Measurements from ENCODE around the gene ADAMTS10. TPM values are rescaled to one million over a fixed set of nuclear protein-coding genes. Genes with fewer than 3 reads are reported as not detected.
"Not testable (repeated sequence)": the region's sequence is repeated elsewhere in the genome, so short reads cannot be mapped to it uniquely, and the experiment has no call there.

ADAMTS10 gene
- total RNA-seq, 1 donor from 2014 or later = 66.3 TPM

- Histone ChIP-seq H3K36me3 (no peaks in the 10 kb centered on the region), H3K27me3 (no peaks in the 10 kb centered on the region), H3K9me3 (no peaks in the 10 kb centered on the region), H3K4me1 (peaks cover 23% of the 10 kb centered on the region), H3K4me3 (no peak overlapping the region), H3K27ac (no peak overlapping the region)
- TF ChIP-seq POLR2AphosphoS5 (IDR thresholded peaks at IDR 0.05; ENCODE audit: insufficient read depth in 1 of 2, low read depth in 1 of 2) (no peak), CTCF (IDR thresholded peaks at IDR 0.05) (no peak), POLR2A (IDR thresholded peaks at IDR 0.05) (no peak)
- intact Hi-C loops (cut with DNase I) = loop anchor here (1.0 kb wide), 1 partner anchor 65 kb away; no protein-coding TSS in a partner anchor
- no peak for DNase-seq (ENCODE audit: extremely low spot score in 2 of 2)
Measured at GRCh38 chr19:8577741-8578140, 32.8 kb downstream of the ADAMTS10 start.

- Histone ChIP-seq H3K9me3 (no peaks in the 10 kb centered on the region), H3K4me1 (peaks cover 23% of the 10 kb centered on the region), H3K27ac (no peak within 1 kb of the TSS), H3K4me3 (peak within 1 kb of the TSS; percentile 24 to 35), H3K36me3 (no peaks in the 10 kb centered on the region), H3K27me3 (no peaks in the 10 kb centered on the region)
- DNase-seq (ENCODE audit: extremely low spot score in 2 of 2) = no peak
- intact Hi-C loops (cut with DNase I) = no loop called here
- TF ChIP-seq POLR2AphosphoS5 (IDR thresholded peaks at IDR 0.05; ENCODE audit: insufficient read depth in 1 of 2, low read depth in 1 of 2) = no peak
- no peak for TF ChIP-seq CTCF (IDR thresholded peaks at IDR 0.05)
- TF ChIP-seq POLR2A (IDR thresholded peaks at IDR 0.05) = no peak
Measured at GRCh38 chr19:8577247-8577646, 33.3 kb downstream of the ADAMTS10 start, which contains the start of gene MYO1F. MYO1F (minus strand) TSS chr19:8577442; CDS start chr19:8577309, 133 bp downstream.

- Histone ChIP-seq H3K4me3 (peak overlapping the region; percentile 24 to 35), H3K27ac (no peak overlapping the region), H3K4me1 (peaks cover 23% of the 10 kb centered on the region), H3K9me3 (no peaks in the 10 kb centered on the region), H3K36me3 (no peaks in the 10 kb centered on the region), H3K27me3 (no peaks in the 10 kb centered on the region)
- intact Hi-C loops (cut with DNase I) = no loop called here
- no peak for TF ChIP-seq CTCF (IDR thresholded peaks at IDR 0.05)
- no peak for TF ChIP-seq POLR2AphosphoS5 (IDR thresholded peaks at IDR 0.05; ENCODE audit: insufficient read depth in 1 of 2, low read depth in 1 of 2)
- TF ChIP-seq POLR2A (IDR thresholded peaks at IDR 0.05) = no peak
- DNase-seq (ENCODE audit: extremely low spot score in 2 of 2) = no peak
Measured at GRCh38 chr19:8576273-8576993, 34.1 kb downstream of the ADAMTS10 start.

GRCh38 chr19:8575467-8575997 is 35.0 kb downstream of the ADAMTS10 start:
- H3K27me3 ChIP-seq = no peaks in the 10 kb centered on the region
- H3K36me3 ChIP-seq = no peaks in the 10 kb centered on the region
- peak overlapping the region in 1 of 2 donors; percentile 35 for H3K4me3 ChIP-seq
- no peak for DNase-seq (ENCODE audit: extremely low spot score in 2 of 2)
- H3K27ac ChIP-seq = no peak overlapping the region
- TF ChIP-seq POLR2AphosphoS5 (IDR thresholded peaks at IDR 0.05; ENCODE audit: insufficient read depth in 1 of 2, low read depth in 1 of 2) (no peak), CTCF (IDR thresholded peaks at IDR 0.05) (no peak), POLR2A (IDR thresholded peaks at IDR 0.05) (no peak)
- H3K9me3 ChIP-seq = no peaks in the 10 kb centered on the region
- peaks cover 21% of the 10 kb centered on the region for H3K4me1 ChIP-seq
- intact Hi-C loops (cut with DNase I) = no loop called here

GRCh38 chr19:8574619-8574922 is 35.9 kb downstream of the ADAMTS10 start:
- H3K27me3 ChIP-seq; H3K4me3 ChIP-seq; DNase-seq (ENCODE audit: extremely low spot score in 2 of 2); H3K27ac ChIP-seq; intact Hi-C loops (cut with DNase I); H3K9me3 ChIP-seq; H3K36me3 ChIP-seq: not testable (repeated sequence)
- H3K4me1 ChIP-seq = peaks cover 14% of the 10 kb centered on the region

Data from vagina (tissue), 2 donors.